ENCODE data around the gene AFDN. TPM values are rescaled to one million over a fixed set of nuclear protein-coding genes. Genes with fewer than 3 reads are reported as not detected.

The AFDN gene
- polyA plus RNA-seq, 1 of the 3 experiments (the other 2 are of a cell fraction): 25.1 TPM

DNA sequence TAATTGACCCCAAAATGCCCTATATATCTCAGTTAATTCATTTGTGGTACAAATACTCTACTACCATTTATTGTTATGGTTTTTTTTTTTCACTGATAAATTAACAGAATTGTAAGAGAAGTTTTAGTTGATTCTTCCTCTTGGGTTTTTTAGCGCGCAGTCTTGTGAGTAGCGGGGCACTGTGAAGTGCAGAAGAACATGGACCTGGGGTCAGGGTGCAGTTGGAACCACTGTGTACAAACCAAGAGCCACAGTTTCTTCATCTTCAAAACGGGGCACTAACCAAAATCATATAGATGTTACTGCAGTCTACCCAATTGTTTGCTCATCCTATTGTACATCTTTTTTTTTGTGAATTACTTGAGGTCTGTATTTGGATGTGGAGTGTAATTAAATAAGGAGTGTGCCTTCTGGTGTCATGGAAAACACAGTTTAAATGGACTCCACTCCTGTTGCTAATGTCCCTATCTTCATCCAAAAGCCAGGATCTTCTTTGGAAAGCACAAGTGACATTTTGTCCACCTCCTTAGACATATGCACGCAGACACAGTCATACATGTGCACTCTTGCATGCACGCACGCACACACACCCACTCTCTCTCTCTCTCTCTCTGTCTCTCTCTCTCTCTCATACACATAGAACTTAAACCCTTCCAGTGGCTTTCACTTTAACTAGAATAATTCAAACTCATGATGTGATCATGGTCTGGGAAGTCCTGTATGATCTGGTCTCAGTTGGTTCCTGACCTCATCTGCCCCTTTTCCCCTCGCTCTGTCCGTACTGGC is 51.5 kb downstream of the AFDN start:
- no peaks in the 10 kb centered on the region for H3K9me3 ChIP-seq
- H2AFZ ChIP-seq (ENCODE audit: low read depth): no peak overlapping the region
- no peak overlapping the region for H3K27ac ChIP-seq (ENCODE audit: low read depth in 2 of 2, low read length in 1 of 2)
- peaks cover 48 to 70% of the 10 kb centered on the region in 2 experiments for H3K36me3 ChIP-seq (replicated peaks in 1 of 2; ENCODE audit: control insufficient read depth in 1 of 2, insufficient read depth in 2 of 2, low read length in 1 of 2)
- no peaks in the 10 kb centered on the region for H3F3A ChIP-seq (replicated peaks; ENCODE audit: insufficient read depth)
- no peak overlapping the region for H3K9ac ChIP-seq
- no peak overlapping the region for H3K4me2 ChIP-seq
- H3K27me3 ChIP-seq (ENCODE audit: insufficient read depth): no peaks in the 10 kb centered on the region
- H3K4me3 ChIP-seq (ENCODE audit: low read depth in 2 of 2, low read length in 1 of 2): no peak overlapping the region
- H4K20me1 ChIP-seq (ENCODE audit: insufficient read depth): no peaks in the 10 kb centered on the region
- TF ChIP-seq, protein P1, sequence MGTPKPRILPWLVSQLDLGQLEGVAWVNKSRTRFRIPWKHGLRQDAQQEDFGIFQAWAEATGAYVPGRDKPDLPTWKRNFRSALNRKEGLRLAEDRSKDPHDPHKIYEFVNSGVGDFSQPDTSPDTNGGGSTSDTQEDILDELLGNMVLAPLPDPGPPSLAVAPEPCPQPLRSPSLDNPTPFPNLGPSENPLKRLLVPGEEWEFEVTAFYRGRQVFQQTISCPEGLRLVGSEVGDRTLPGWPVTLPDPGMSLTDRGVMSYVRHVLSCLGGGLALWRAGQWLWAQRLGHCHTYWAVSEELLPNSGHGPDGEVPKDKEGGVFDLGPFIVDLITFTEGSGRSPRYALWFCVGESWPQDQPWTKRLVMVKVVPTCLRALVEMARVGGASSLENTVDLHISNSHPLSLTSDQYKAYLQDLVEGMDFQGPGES (IDR thresholded peaks at IDR 0.05; ENCODE audit: low read depth, low read length): no peak
- TF ChIP-seq NRF1 (IDR thresholded peaks at IDR 0.05; ENCODE audit: low read depth, low read length) (no peak), JUND (IDR thresholded peaks at IDR 0.05) (no peak), SIN3A (IDR thresholded peaks at IDR 0.05; ENCODE audit: borderline replicate concordance, low read depth, low read length) (no peak), USF1 (IDR thresholded peaks at IDR 0.05; ENCODE audit: borderline replicate concordance, low read depth) (no peak), GATA2 (CRISPR knock-in tag; IDR thresholded peaks at IDR 0.05) (no peak), TEAD4 (IDR thresholded peaks at IDR 0.05; ENCODE audit: borderline replicate concordance, insufficient read depth) (no peak), FOSL2 (IDR thresholded peaks at IDR 0.05; ENCODE audit: borderline replicate concordance, low read depth) (no peak)
- TF ChIP-seq, protein P2, sequence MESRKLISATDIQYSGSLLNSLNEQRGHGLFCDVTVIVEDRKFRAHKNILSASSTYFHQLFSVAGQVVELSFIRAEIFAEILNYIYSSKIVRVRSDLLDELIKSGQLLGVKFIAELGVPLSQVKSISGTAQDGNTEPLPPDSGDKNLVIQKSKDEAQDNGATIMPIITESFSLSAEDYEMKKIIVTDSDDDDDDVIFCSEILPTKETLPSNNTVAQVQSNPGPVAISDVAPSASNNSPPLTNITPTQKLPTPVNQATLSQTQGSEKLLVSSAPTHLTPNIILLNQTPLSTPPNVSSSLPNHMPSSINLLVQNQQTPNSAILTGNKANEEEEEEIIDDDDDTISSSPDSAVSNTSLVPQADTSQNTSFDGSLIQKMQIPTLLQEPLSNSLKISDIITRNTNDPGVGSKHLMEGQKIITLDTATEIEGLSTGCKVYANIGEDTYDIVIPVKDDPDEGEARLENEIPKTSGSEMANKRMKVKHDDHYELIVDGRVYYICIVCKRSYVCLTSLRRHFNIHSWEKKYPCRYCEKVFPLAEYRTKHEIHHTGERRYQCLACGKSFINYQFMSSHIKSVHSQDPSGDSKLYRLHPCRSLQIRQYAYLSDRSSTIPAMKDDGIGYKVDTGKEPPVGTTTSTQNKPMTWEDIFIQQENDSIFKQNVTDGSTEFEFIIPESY (IDR thresholded peaks at IDR 0.05; ENCODE audit: borderline replicate concordance, low read depth): no peak
- TF ChIP-seq, protein P3, sequence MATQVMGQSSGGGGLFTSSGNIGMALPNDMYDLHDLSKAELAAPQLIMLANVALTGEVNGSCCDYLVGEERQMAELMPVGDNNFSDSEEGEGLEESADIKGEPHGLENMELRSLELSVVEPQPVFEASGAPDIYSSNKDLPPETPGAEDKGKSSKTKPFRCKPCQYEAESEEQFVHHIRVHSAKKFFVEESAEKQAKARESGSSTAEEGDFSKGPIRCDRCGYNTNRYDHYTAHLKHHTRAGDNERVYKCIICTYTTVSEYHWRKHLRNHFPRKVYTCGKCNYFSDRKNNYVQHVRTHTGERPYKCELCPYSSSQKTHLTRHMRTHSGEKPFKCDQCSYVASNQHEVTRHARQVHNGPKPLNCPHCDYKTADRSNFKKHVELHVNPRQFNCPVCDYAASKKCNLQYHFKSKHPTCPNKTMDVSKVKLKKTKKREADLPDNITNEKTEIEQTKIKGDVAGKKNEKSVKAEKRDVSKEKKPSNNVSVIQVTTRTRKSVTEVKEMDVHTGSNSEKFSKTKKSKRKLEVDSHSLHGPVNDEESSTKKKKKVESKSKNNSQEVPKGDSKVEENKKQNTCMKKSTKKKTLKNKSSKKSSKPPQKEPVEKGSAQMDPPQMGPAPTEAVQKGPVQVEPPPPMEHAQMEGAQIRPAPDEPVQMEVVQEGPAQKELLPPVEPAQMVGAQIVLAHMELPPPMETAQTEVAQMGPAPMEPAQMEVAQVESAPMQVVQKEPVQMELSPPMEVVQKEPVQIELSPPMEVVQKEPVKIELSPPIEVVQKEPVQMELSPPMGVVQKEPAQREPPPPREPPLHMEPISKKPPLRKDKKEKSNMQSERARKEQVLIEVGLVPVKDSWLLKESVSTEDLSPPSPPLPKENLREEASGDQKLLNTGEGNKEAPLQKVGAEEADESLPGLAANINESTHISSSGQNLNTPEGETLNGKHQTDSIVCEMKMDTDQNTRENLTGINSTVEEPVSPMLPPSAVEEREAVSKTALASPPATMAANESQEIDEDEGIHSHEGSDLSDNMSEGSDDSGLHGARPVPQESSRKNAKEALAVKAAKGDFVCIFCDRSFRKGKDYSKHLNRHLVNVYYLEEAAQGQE (IDR thresholded peaks at IDR 0.05; ENCODE audit: low read depth, low read length): no peak
- 94% methylated on average over 8 of the region's 9 CpGs for WGBS (ENCODE audit: low lambda C conversion rate)
- POLR2A ChIA-PET: no interaction called here
- DNase-seq: no peak
- CTCF ChIA-PET: interaction anchor here (1.0 kb wide), 1 partner anchor 21 kb away, joined by 3 read pairs; no protein-coding TSS in a partner anchor
- no peaks in the 10 kb centered on the region for H3K79me2 ChIP-seq (ENCODE audit: insufficient read depth)
- H3K9me2 ChIP-seq: no peaks in the 10 kb centered on the region
- H3K4me1 ChIP-seq (ENCODE audit: control insufficient read depth in 1 of 2, insufficient read depth in 2 of 2, low read depth in 1 of 2, low read length in 1 of 2): no peaks in the 10 kb centered on the region
